Mesothelial cell of epicardium (in vitro differentiated cells): ENCODE results near the gene KLHL15. TPM values are rescaled to one million over a fixed set of nuclear protein-coding genes. Genes with fewer than 3 reads are reported as not detected.
A peak's percentile ranks its signal among the peaks of the same experiment; 100 is the strongest.

Experiments
- DNase-seq, 2 experiments: peaks; one replicate each; pipeline ENCODE4 v3.0.0; 2021; ENCODE audit warnings: low spot score in 2 of 2; ENCODE audit not compliant: unreplicated experiment in 2 of 2
- H3K27ac Mint-ChIP-seq: 2 replicates; pipeline ENCODE4 v1.8.0; 2021; ENCODE audit warnings: mixed read lengths
- H3K27me3 Mint-ChIP-seq: 2 replicates; pipeline ENCODE4 v1.8.0; 2021; ENCODE audit warnings: low read depth, mixed read lengths
- H3K36me3 Mint-ChIP-seq: 2 replicates; pipeline ENCODE4 v1.8.0; 2021; ENCODE audit warnings: mixed read lengths
- H3K4me1 Mint-ChIP-seq: 2 replicates; pipeline ENCODE4 v1.8.0; 2021; ENCODE audit warnings: mixed read lengths
- H3K4me3 Mint-ChIP-seq: 2 replicates; pipeline ENCODE4 v1.8.0; 2021; ENCODE audit warnings: mild to moderate bottlenecking, moderate library complexity, mixed read lengths
- H3K9me3 Mint-ChIP-seq: 2 replicates; pipeline ENCODE4 v1.8.0; 2021; ENCODE audit warnings: mixed read lengths
- CTCF ChIP-seq: fragments of 200-600 bp; sonication (generic); IDR thresholded peaks from one replicate; pipeline ENCODE4 v1.5.0; 2021; ENCODE audit warnings: antibody characterized with exemption; ENCODE audit not compliant: unreplicated experiment
- total RNA-seq: library from RNA; stranded (reverse); gene quantifications from 3 replicates; pipeline ENCODE4 v1.2.1, GENCODE V29; 2021

Gene KLHL15
- total RNA-seq, 1 donor from 2014 or later, result 21.9 TPM

GRCh38 chrX:23959781-23960180 lies 67.2 kb downstream of the KLHL15 start:
- H3K27me3 Mint-ChIP-seq, result no peaks in the 10 kb centered on the region
- no peaks in the 10 kb centered on the region for H3K9me3 Mint-ChIP-seq
- DNase-seq, result no peak
- H3K27ac Mint-ChIP-seq, result no peak overlapping the region
- H3K36me3 Mint-ChIP-seq, result no peaks in the 10 kb centered on the region
- peaks cover 19% of the 10 kb centered on the region for H3K4me1 Mint-ChIP-seq
- TF ChIP-seq CTCF, result no peak
- H3K4me3 Mint-ChIP-seq, result no peak overlapping the region

GRCh38 chrX:23954396-23954795 lies 72.6 kb downstream of the KLHL15 start:
- TF ChIP-seq CTCF, result no peak
- Mint-ChIP-seq H3K27me3 (no peaks in the 10 kb centered on the region), H3K36me3 (no peaks in the 10 kb centered on the region), H3K9me3 (no peaks in the 10 kb centered on the region), H3K4me3 (no peak overlapping the region), H3K27ac (peak overlapping the region; percentile 56), H3K4me1 (peaks cover 24% of the 10 kb centered on the region)
- no peak for DNase-seq

- Mint-ChIP-seq H3K27me3 (no peaks in the 10 kb centered on the region), H3K27ac (peak overlapping the region; percentile 78), H3K9me3 (no peaks in the 10 kb centered on the region), H3K4me1 (peaks cover 22% of the 10 kb centered on the region), H3K36me3 (no peaks in the 10 kb centered on the region), H3K4me3 (no peak overlapping the region)
- no peak for DNase-seq
- TF ChIP-seq CTCF, result no peak
Observed at GRCh38 chrX:23953908-23954269, 73.1 kb downstream of the KLHL15 start.

GRCh38 chrX:23952984-23953907 lies 73.7 kb downstream of the KLHL15 start:
- Mint-ChIP-seq H3K4me3 (no peak overlapping the region), H3K27me3 (no peaks in the 10 kb centered on the region), H3K27ac (peak overlapping the region; percentile 78), H3K36me3 (no peaks in the 10 kb centered on the region), H3K9me3 (no peaks in the 10 kb centered on the region), H3K4me1 (peaks cover 22% of the 10 kb centered on the region)
- no peak for DNase-seq
- no peak for TF ChIP-seq CTCF

- no peaks in the 10 kb centered on the region for H3K9me3 Mint-ChIP-seq
- H3K27me3 Mint-ChIP-seq, result no peaks in the 10 kb centered on the region
- H3K4me1 Mint-ChIP-seq, result peaks cover 18% of the 10 kb centered on the region
- no peaks in the 10 kb centered on the region for H3K36me3 Mint-ChIP-seq
- H3K4me3 Mint-ChIP-seq, result no peak overlapping the region
- no peak overlapping the region for H3K27ac Mint-ChIP-seq
- DNase-seq, result no peak
- no peak for TF ChIP-seq CTCF
Observed at GRCh38 chrX:23952391-23952790, 74.6 kb downstream of the KLHL15 start.
